OCI-LY1 (cell line): ENCODE data around the gene NTF3.

Experiments
- CTCF ChIP-seq: fragments of 200-600 bp; sonication (generic), shearing (Covaris generic); IDR thresholded peaks from 2 replicates; pipeline ENCODE4 v1.5.1; 2017; ENCODE audit warnings: mild to moderate bottlenecking, antibody characterized with exemption, low read length, moderate library complexity, mixed read lengths
- EZH2 ChIP-seq: fragments of 200-600 bp; sonication (generic), shearing (Covaris generic); IDR thresholded peaks from 2 replicates; pipeline ENCODE4 v1.8.0; 2017; ENCODE audit warnings: borderline replicate concordance, mixed run types, mild to moderate bottlenecking, antibody characterized with exemption, low read length, moderate library complexity, mixed read lengths

DNA sequence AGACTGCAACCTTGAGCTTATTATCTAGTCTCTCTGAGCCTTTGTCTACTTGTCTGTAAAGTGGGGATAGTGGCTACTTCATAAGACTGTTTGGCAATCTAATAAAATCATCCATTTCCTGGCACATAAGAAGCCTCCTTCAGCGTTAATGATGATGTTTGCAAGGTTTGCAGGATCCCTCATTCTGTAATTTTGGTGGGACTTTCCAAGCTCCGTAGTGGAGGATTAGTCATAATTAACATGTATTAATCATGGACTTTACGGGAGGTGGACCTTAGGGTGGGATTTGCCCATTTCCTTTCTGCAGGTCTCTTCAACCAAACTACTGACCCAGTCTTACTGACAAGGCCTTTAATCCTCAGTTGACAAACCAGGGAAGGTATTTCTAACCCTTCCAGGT lies 66.2 kb downstream of the NTF3 start:
- TF ChIP-seq CTCF (no peak), EZH2 (no peak)
